Epithelial cell of esophagus (primary cell): Measurements from ENCODE around the gene TTYH1.

Source experiments
- DNase-seq: peaks from one replicate; pipeline ENCODE4 v3.0.0; 2010; ENCODE audit warnings: low read depth
- H3K4me3 ChIP-seq: 2 replicates; pipeline ENCODE4 v1.5.1; 2011; ENCODE audit warnings: mild to moderate bottlenecking, low read length, control low read depth
- CTCF ChIP-seq: IDR thresholded peaks from 2 replicates; pipeline ENCODE4 v1.5.1; 2011; ENCODE audit warnings: low read depth, mild to moderate bottlenecking, low read length, control low read depth, inconsistent platforms; ENCODE audit not compliant: insufficient read depth; ENCODE audit errors: missing control alignments

The TTYH1 gene

GRCh38 chr19:54448040-54448773 lies 32.9 kb downstream of the TTYH1 start:
- peak; percentile 1 for TF ChIP-seq CTCF
- DNase-seq = peak; percentile 72
- H3K4me3 ChIP-seq = peak overlapping the region; percentile 98

- TF ChIP-seq CTCF = no peak
- peak; percentile 99 for DNase-seq
- H3K4me3 ChIP-seq = peak within 1 kb of the TSS; percentile 98
Observed at GRCh38 chr19:54448774-54449700, 33.8 kb downstream of the TTYH1 start, which contains the start of gene LENG8. LENG8 (plus strand) TSS chr19:54449199; CDS start chr19:54451345, 2,146 bp downstream.

DNA sequence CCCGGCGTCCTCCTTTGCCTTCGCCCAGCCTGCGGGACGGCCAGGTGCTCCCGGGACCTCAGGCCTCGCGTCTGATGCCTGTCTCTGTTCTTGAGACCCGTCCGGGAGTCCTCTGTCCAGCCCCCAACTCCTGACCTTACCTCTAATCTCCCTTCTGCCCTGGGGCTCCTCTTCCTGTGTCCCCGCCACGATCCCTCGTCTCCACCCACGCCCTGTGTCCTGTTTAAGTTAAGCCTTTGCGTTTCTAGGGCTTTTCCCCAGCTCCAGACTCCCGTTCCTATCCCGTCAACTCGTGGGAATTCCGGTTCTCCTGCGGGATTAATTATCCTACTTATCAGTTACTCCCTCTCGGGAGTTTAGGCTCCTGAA lies 34.4 kb downstream of the TTYH1 start:
- peak; percentile 32 for DNase-seq
- TF ChIP-seq CTCF = no peak
- peak overlapping the region; percentile 98 for H3K4me3 ChIP-seq

- no peak for TF ChIP-seq CTCF
- peak; percentile 29 for DNase-seq
- no peak overlapping the region for H3K4me3 ChIP-seq
Observed at GRCh38 chr19:54451331-54451871, 36.1 kb downstream of the TTYH1 start.

- no peak for TF ChIP-seq CTCF
- no peak overlapping the region for H3K4me3 ChIP-seq
- no peak for DNase-seq
Observed at GRCh38 chr19:54451997-54452396, 36.7 kb downstream of the TTYH1 start.

DNA sequence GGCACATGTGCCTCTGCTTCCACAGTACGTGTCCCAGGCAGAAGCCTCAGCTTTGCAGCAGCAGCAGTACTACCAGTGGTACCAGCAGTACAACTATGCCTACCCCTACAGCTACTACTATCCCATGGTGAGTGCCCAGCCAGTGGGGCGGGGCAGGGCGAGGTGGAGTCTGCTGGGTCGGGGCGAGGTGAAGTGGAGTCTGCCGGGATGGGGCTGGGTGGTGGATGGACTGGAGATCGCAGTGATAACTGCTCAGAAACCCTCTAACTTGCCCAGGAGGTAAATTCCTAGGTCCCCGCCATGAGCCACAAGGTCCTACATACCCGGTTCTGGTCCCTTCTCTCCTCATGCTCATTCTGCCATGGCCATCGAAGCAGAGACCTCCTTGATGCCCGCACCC lies 37.4 kb downstream of the TTYH1 start:
- no peak overlapping the region for H3K4me3 ChIP-seq
- no peak for DNase-seq
- TF ChIP-seq CTCF = no peak
